ENCODE measurements around the gene SYT1. TPM values are rescaled to one million over a fixed set of nuclear protein-coding genes. Genes with fewer than 3 reads are reported as not detected.

The SYT1 gene
- total and polyA plus RNA-seq, 2 of the 4 experiments (the other 2 are of a cell fraction), result 2.8 to 3.0 TPM

DNA sequence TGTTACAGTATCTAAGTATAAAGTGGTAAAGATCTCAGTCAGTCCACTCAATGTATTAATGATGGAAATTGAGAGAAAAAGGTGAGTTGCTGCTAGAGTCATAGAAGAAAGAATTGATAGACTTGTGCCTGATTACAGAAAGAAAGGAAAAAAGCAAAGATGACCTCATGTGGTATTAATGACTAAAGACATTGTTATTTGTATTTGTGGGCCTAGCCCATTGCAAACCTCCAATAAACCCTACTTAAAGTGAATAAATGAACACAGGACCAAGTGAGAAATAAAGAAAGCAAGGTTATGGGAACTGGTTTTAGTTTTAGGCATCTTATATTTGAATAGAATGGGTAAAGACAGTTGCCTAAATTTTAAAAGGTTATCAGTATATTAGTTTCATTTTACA, 105.5 kb downstream of the SYT1 start:
- Histone ChIP-seq H3K79me1 (ENCODE audit: low read depth in 1 of 2, low read length in 2 of 2) (no peaks in the 10 kb centered on the region), H2AK9ac (replicated peaks; ENCODE audit: low read depth, low read length, poor library complexity) (no peak overlapping the region), H3K4me2 (ENCODE audit: low read depth, low read length) (no peak overlapping the region), H2AFZ (replicated peaks; ENCODE audit: low read length, poor library complexity) (no peak overlapping the region), H3K56ac (ENCODE audit: extremely low read depth, insufficient read depth, low read length) (no peak overlapping the region), H2BK20ac (ENCODE audit: low read depth, low read length) (no peak overlapping the region), H3K4me3 (ENCODE audit: insufficient read depth, low read depth, low read length) (no peak overlapping the region), H4K20me1 (ENCODE audit: insufficient read depth, low read length) (no peaks in the 10 kb centered on the region), H3K4me1 (ENCODE audit: control insufficient read depth, insufficient read depth, low read length) (no peaks in the 10 kb centered on the region), H2BK5ac (ENCODE audit: low read depth, low read length, poor library complexity, severe bottlenecking) (no peak overlapping the region), H4K91ac (ENCODE audit: insufficient read depth, low read depth, low read length) (no peak overlapping the region), H2AK5ac (ENCODE audit: low read depth, low read length) (no peak overlapping the region), H3K27me3 (ENCODE audit: control insufficient read depth, insufficient read depth, low read length) (no peaks in the 10 kb centered on the region), H3K9ac (ENCODE audit: low read depth, low read length) (no peak overlapping the region), H3K27ac (ENCODE audit: insufficient read depth, low read length) (no peak overlapping the region), H3K4ac (ENCODE audit: low read depth, low read length) (no peak overlapping the region), H4K8ac (ENCODE audit: low read depth in 2 of 2, low read length in 2 of 2) (no peak overlapping the region), H2BK15ac (ENCODE audit: low read depth, low read length) (no peak overlapping the region), H3K14ac (replicated peaks; ENCODE audit: low read depth, low read length) (no peak overlapping the region), H4K5ac (ENCODE audit: low read depth, low read length) (no peak overlapping the region), H3K23ac (ENCODE audit: low read depth, low read length) (no peak overlapping the region), H3K36me3 (ENCODE audit: control insufficient read depth, insufficient read depth, low read length) (no peaks in the 10 kb centered on the region), H3K18ac (ENCODE audit: low read depth, low read length) (no peak overlapping the region), H2BK120ac (ENCODE audit: low read depth, low read length) (no peak overlapping the region), H3K9me1 (ENCODE audit: insufficient read depth, low read length) (no peaks in the 10 kb centered on the region), H3K9me3 (ENCODE audit: control insufficient read depth, insufficient read depth, low read length) (no peaks in the 10 kb centered on the region)
- DNase-seq (peak; percentile 20), ATAC-seq (ENCODE audit: low read depth) (no peak)
- intact Hi-C loops (cut with micrococcal nuclease) (no loop called here), dilution Hi-C loops (cut with HindIII; ENCODE audit: low sequenced_read_pairs, unreplicated experiment) (no loop called here), in situ Hi-C loops (cut with MboI; ENCODE audit: low sequenced_read_pairs) (no loop called here)
- CTCF ChIA-PET, result no interaction called here
- BruUV-seq (replicated peaks), result no TSS peak
- TF ChIP-seq POLR2A (IDR thresholded peaks at IDR 0.05; ENCODE audit: low read depth, low read length) (no peak), MAFK (IDR thresholded peaks at IDR 0.05; ENCODE audit: low read depth, low read length) (no peak), FOS (IDR thresholded peaks at IDR 0.05; ENCODE audit: low read depth, low read length) (no peak), MAZ (IDR thresholded peaks at IDR 0.05; ENCODE audit: borderline replicate concordance, low read depth, low read length) (no peak), CEBPB (IDR thresholded peaks at IDR 0.05; ENCODE audit: low read depth, low read length) (no peak), RAD21 (IDR thresholded peaks at IDR 0.05; ENCODE audit: low read length) (no peak), RFX5 (IDR thresholded peaks at IDR 0.05; ENCODE audit: low read depth, low read length) (no peak), NFE2L2 (IDR thresholded peaks at IDR 0.05; ENCODE audit: low read depth, low read length) (no peak), SMC3 (IDR thresholded peaks at IDR 0.05; ENCODE audit: low read depth, low read length) (no peak), BHLHE40 (IDR thresholded peaks at IDR 0.05; ENCODE audit: low read depth, low read length) (no peak)
- TF ChIP-seq, protein P1, sequence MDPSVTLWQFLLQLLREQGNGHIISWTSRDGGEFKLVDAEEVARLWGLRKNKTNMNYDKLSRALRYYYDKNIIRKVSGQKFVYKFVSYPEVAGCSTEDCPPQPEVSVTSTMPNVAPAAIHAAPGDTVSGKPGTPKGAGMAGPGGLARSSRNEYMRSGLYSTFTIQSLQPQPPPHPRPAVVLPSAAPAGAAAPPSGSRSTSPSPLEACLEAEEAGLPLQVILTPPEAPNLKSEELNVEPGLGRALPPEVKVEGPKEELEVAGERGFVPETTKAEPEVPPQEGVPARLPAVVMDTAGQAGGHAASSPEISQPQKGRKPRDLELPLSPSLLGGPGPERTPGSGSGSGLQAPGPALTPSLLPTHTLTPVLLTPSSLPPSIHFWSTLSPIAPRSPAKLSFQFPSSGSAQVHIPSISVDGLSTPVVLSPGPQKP (IDR thresholded peaks at IDR 0.05; ENCODE audit: borderline replicate concordance, low read depth, low read length), result no peak
- POLR2A ChIA-PET (ENCODE audit: unreplicated experiment), result no interaction called here
